Stomach (tissue), 9 donors: ENCODE data around the gene KIAA0513. TPM values are rescaled to one million over a fixed set of nuclear protein-coding genes. Genes with fewer than 3 reads are reported as not detected.

Source experiments
- DNase-seq, 2 donors: peaks; one replicate each; pipeline versions ENCODE4 v3.0.0 to v3.0.0-alpha.2; 2013 to 2019
- H3K27ac ChIP-seq, 5 donors: fragments of 200-600 bp in 4 of 5; sonication (generic) in 4 of 5; one replicate each; pipeline ENCODE4 v1.5.1; 2013 to 2019; ENCODE audit warnings: mild to moderate bottlenecking in 1 of 5, moderate library complexity in 1 of 5
- H3K27me3 ChIP-seq, 3 donors: fragments of 200-600 bp; sonication (generic); one replicate each; pipeline ENCODE4 v1.5.1; 2017 to 2019; ENCODE audit warnings: mixed run types in 1 of 3
- H3K36me3 ChIP-seq, 4 donors: fragments of 200-600 bp; sonication (generic); 1 replicate in 3 of 4; 2 replicates in 1 of 4; pipeline ENCODE4 v1.5.1; 2016 to 2019
- H3K4me1 ChIP-seq, 4 donors: fragments of 200-600 bp; sonication (generic); one replicate each; pipeline ENCODE4 v1.5.1; 2016 to 2019
- H3K4me3 ChIP-seq, 4 donors: fragments of 200-600 bp; sonication (generic) in 3 of 4; one replicate each; pipeline ENCODE4 v1.5.1; 2016 to 2019; ENCODE audit warnings: mild to moderate bottlenecking in 1 of 4
- H3K9me3 ChIP-seq, 4 donors: fragments of 200-600 bp; sonication (generic); one replicate each; pipeline ENCODE4 v1.5.1; 2016 to 2019
- CTCF ChIP-seq, 7 experiments: fragments of 450-650 bp in 4 of 7; fragments of 200-600 bp in 3 of 7; sonication (generic) in 3 of 7; IDR thresholded peaks; one replicate each; pipeline ENCODE4 v1.5.1; 2016 to 2019; ENCODE audit warnings: antibody characterized with exemption in 7 of 7, control low read depth in 2 of 7, mild to moderate bottlenecking in 1 of 7
- EP300 ChIP-seq: sonication (generic); formaldehyde crosslinking; IDR thresholded peaks from one replicate; pipeline ENCODE4 v1.6.1; 2017; ENCODE audit warnings: antibody characterized with exemption
- POLR2A ChIP-seq, 4 donors: fragments of 450-650 bp; IDR thresholded peaks; one replicate each; pipeline ENCODE4 v1.6.1; 2016; ENCODE audit warnings: antibody characterized with exemption in 4 of 4, control low read depth in 2 of 4, mild to moderate bottlenecking in 1 of 4, moderate library complexity in 1 of 4
- POLR2AphosphoS5 ChIP-seq, 3 donors: sonication (generic); formaldehyde crosslinking; IDR thresholded peaks; one replicate each; pipeline ENCODE4 v1.6.1; 2016; ENCODE audit warnings: antibody characterized with exemption in 3 of 3
- WGBS, 5 donors: extraction: QIAGEN DNeasy Blood & Tissue Kit in 3 of 5; methylation state at CpG; one replicate each; pipeline versions ENCODE4 v1.1.5 to v1.1.7; 2013 to 2018; 5-methylcytosine and 5-hydroxymethylcytosine counted together
- intact Hi-C: fragments of 100-400 bp; cut with DNase I; formaldehyde crosslinking; loops from one replicate; pipeline ENCODE4 v1.15.1; 2023; ENCODE audit warnings: low total_unique reads
- polyA plus RNA-seq, 3 donors: library from polyadenylated mRNA; stranded (reverse); fragments of 200-250 nt; gene quantifications; one replicate each; pipeline ENCODE4 v1.2.3, GENCODE V29; 2013
- total RNA-seq, 5 donors: library from RNA; depleted of rRNA; stranded (reverse); fragments of >200 nt; gene quantifications; one replicate each; pipeline versions ENCODE4 v1.1.0 to v1.2.3, GENCODE V29; 2014 to 2016
- donor health status: healthy with polysubstance abuse.
- donor health status: Bipolar disorder and iron deficiency.
- donor health status: healthy.

KIAA0513 gene
- total and polyA plus RNA-seq, 8 donors = 3.6 to 40.6 (median 14.9) TPM

DNA sequence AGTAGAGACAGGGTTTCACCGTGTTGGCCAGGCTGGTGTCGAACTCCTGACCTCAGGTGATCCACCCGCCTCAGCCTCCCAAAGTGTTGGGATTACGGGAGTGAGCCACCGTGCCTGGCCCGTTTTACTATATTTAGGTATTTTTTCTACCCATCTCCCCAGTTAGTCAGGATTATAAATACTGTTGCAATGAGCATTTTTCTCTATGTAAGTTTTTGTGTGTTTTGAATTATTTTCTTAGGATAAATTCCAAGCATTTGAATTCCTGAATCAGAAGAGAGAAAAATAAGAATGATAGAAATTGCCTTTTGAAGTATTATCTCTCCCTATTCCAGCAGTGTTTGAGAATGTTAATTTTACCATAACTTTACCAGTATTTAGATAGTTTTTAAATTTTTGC lies 36.6 kb downstream of the KIAA0513 start:
- Histone ChIP-seq H3K27ac (no peak overlapping the region), H3K27me3 (no peaks in the 10 kb centered on the region), H3K9me3 (no peaks in the 10 kb centered on the region), H3K4me3 (no peak overlapping the region), H3K36me3 (peaks cover 27 to 61% (median 50%) of the 10 kb centered on the region in 4 donors), H3K4me1 (peaks cover 0 to 30% (median 3%) of the 10 kb centered on the region in 4 donors)
- intact Hi-C loops = no loop called here
- TF ChIP-seq EP300 (no peak), POLR2A (IDR thresholded peaks at IDR 0.05) (no peak), POLR2AphosphoS5 (IDR thresholded peaks at IDR 0.05) (no peak), CTCF (IDR thresholded peaks at IDR 0.05) (no peak)
- 91 to 97% (median 96%) methylated on average over 6 of the region's 6 CpGs for WGBS, 5 donors
- DNase-seq = no peak

GRCh38 chr16:85065099-85065498 lies 37.5 kb downstream of the KIAA0513 start:
- TF ChIP-seq EP300 (no peak), POLR2AphosphoS5 (IDR thresholded peaks at IDR 0.05) (no peak), CTCF (IDR thresholded peaks at IDR 0.05) (no peak), POLR2A (IDR thresholded peaks at IDR 0.05) (no peak)
- Histone ChIP-seq H3K4me1 (peaks cover 0 to 30% (median 3%) of the 10 kb centered on the region in 4 donors), H3K36me3 (peaks cover 34 to 67% (median 57%) of the 10 kb centered on the region in 4 donors), H3K9me3 (no peaks in the 10 kb centered on the region), H3K27ac (no peak overlapping the region), H3K27me3 (no peaks in the 10 kb centered on the region), H3K4me3 (no peak overlapping the region)
- no peak for DNase-seq
- intact Hi-C loops = no loop called here
- WGBS, 5 donors = 92 to 96% (median 93%) methylated on average over 13 of the region's 13 CpGs

GRCh38 chr16:85066346-85066885 lies 38.8 kb downstream of the KIAA0513 start:
- intact Hi-C loops = no loop called here
- Histone ChIP-seq H3K9me3 (no peaks in the 10 kb centered on the region), H3K4me3 (no peak overlapping the region), H3K4me1 (peaks cover 0 to 22% (median 3%) of the 10 kb centered on the region in 4 donors), H3K27ac (no peak overlapping the region), H3K36me3 (peaks cover 43 to 77% (median 68%) of the 10 kb centered on the region in 4 donors), H3K27me3 (no peaks in the 10 kb centered on the region)
- DNase-seq = no peak
- WGBS, 5 donors = 84 to 93% (median 92%) methylated on average over 12 of the region's 12 CpGs
- no peak for TF ChIP-seq CTCF (IDR thresholded peaks at IDR 0.05)
- TF ChIP-seq EP300 = no peak
- no peak for TF ChIP-seq POLR2A (IDR thresholded peaks at IDR 0.05)
- no peak for TF ChIP-seq POLR2AphosphoS5 (IDR thresholded peaks at IDR 0.05)

DNA sequence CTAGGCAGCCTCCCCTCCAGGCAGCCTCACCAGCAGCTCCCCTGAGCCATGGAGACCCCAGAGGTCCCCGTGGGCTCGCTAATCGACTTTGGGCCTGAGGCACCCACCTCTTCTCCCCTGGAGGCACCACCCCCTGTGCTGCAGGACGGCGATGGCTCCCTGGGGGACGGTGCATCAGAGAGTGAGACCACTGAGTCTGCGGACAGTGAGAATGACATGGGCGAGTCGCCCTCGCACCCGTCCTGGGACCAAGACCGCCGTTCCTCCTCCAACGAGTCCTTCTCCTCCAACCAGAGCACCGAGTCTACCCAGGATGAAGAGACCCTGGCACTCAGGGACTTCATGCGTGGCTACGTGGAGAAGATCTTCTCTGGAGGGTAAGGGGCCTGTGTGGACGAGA lies 39.4 kb downstream of the KIAA0513 start:
- Histone ChIP-seq H3K4me1 (peaks cover 0 to 16% (median 3%) of the 10 kb centered on the region in 4 donors), H3K36me3 (peaks cover 43 to 78% (median 71%) of the 10 kb centered on the region in 4 donors), H3K4me3 (no peak overlapping the region), H3K9me3 (no peaks in the 10 kb centered on the region), H3K27me3 (no peaks in the 10 kb centered on the region), H3K27ac (no peak overlapping the region)
- intact Hi-C loops = no loop called here
- DNase-seq = no peak
- WGBS, 5 donors = 95 to 96% (median 96%) methylated on average over 5 to 18 of the region's 18 CpGs
- no peak for TF ChIP-seq EP300
- TF ChIP-seq POLR2A (IDR thresholded peaks at IDR 0.05) = no peak
- no peak for TF ChIP-seq POLR2AphosphoS5 (IDR thresholded peaks at IDR 0.05)
- no peak for TF ChIP-seq CTCF (IDR thresholded peaks at IDR 0.05)
